Esophagus squamous epithelium (tissue), 5 donors: Measurements from ENCODE around the gene ACOT11. TPM values are rescaled to one million over a fixed set of nuclear protein-coding genes. Genes with fewer than 3 reads are reported as not detected.

Experiments used
- DNase-seq: peaks from one replicate; lab custom pipeline; 2025; lab: John Stamatoyannopoulos, UW
- H3K27ac ChIP-seq, 4 donors: fragments of 200-600 bp; sonication (generic); one replicate each; pipeline ENCODE4 v1.5.1; 2016 to 2019; ENCODE audit warnings: mild to moderate bottlenecking in 1 of 4
- H3K27me3 ChIP-seq, 4 donors: fragments of 200-600 bp; sonication (generic); 1 replicate in 3 of 4; 2 replicates in 1 of 4; pipeline versions ENCODE4 v1.5.1 to v1.6.0; 2017 to 2021; ENCODE audit warnings: antibody characterized with exemption in 1 of 4
- H3K36me3 ChIP-seq, 3 donors: fragments of 200-600 bp; sonication (generic); one replicate each; pipeline ENCODE4 v1.5.1; 2016 to 2019
- H3K4me1 ChIP-seq, 3 donors: fragments of 200-600 bp; sonication (generic); one replicate each; pipeline ENCODE4 v1.5.1; 2017 to 2019
- H3K4me3 ChIP-seq, 4 donors: fragments of 200-600 bp; sonication (generic); 1 replicate in 3 of 4; 2 replicates in 1 of 4; pipeline ENCODE4 v1.5.1; 2016 to 2019; ENCODE audit warnings: mild to moderate bottlenecking in 2 of 4, moderate library complexity in 1 of 4
- H3K9me3 ChIP-seq, 3 donors: fragments of 200-600 bp; sonication (generic); one replicate each; pipeline ENCODE4 v1.5.1; 2016 to 2019
- CTCF ChIP-seq, 6 experiments: fragments of 450-650 bp in 4 of 6; fragments of 200-600 bp in 2 of 6; sonication (generic) in 2 of 6; IDR thresholded peaks; one replicate each; pipeline ENCODE4 v1.5.1; 2016 to 2019; ENCODE audit warnings: antibody characterized with exemption in 6 of 6, mild to moderate bottlenecking in 4 of 6, moderate library complexity in 4 of 6
- POLR2A ChIP-seq, 4 donors: fragments of 450-650 bp; IDR thresholded peaks; one replicate each; pipeline ENCODE4 v1.6.1; 2017; ENCODE audit warnings: antibody characterized with exemption in 4 of 4, mild to moderate bottlenecking in 4 of 4, moderate library complexity in 3 of 4
- WGBS, 2 donors: methylation state at CpG; one replicate each; pipeline ENCODE4 v1.1.5; 2018; 5-methylcytosine and 5-hydroxymethylcytosine counted together
- intact Hi-C: fragments of 100-400 bp; cut with DNase I; formaldehyde crosslinking; loops from one replicate; pipeline ENCODE4 v1.15.0; 2022
- total RNA-seq, 4 donors: library from RNA; depleted of rRNA; stranded (reverse); fragments of >200 nt; gene quantifications; one replicate each; pipeline ENCODE4 v1.1.0, GENCODE V29; 2016
- donor health status: DM: yes; HTN: yes; CAD: no.

Gene ACOT11
- total RNA-seq, 4 donors from 2014 or later = 10.1 to 33.9 (median 20.3) TPM

- Histone ChIP-seq H3K9me3 (peaks cover 0 to 24% (median 8%) of the 10 kb centered on the region in 3 donors), H3K27me3 (no peaks in the 10 kb centered on the region), H3K4me3 (no peak overlapping the region), H3K4me1 (no peaks in the 10 kb centered on the region), H3K27ac (no peak overlapping the region), H3K36me3 (no peaks in the 10 kb centered on the region)
- TF ChIP-seq CTCF (IDR thresholded peaks at IDR 0.05) = no peak
- TF ChIP-seq POLR2A (IDR thresholded peaks at IDR 0.05) = no peak
- DNase-seq = no peak
- intact Hi-C loops = no loop called here
These were observed 95.7 kb downstream of the ACOT11 start for GRCh38 chr1:54643736-54644135.

- TF ChIP-seq CTCF (IDR thresholded peaks at IDR 0.05) (no peak), POLR2A (IDR thresholded peaks at IDR 0.05) (no peak)
- Histone ChIP-seq H3K4me1 (no peaks in the 10 kb centered on the region), H3K27ac (no peak overlapping the region), H3K4me3 (no peak overlapping the region), H3K27me3 (no peaks in the 10 kb centered on the region), H3K36me3 (no peaks in the 10 kb centered on the region), H3K9me3 (peaks cover 0 to 24% (median 8%) of the 10 kb centered on the region in 3 donors)
- 60 to 66% methylated on average over 7 of the region's 7 CpGs for WGBS, 2 donors
- intact Hi-C loops = no loop called here
- no peak for DNase-seq
These were observed 98.0 kb downstream of the ACOT11 start for GRCh38 chr1:54645806-54646676.

- WGBS, 2 donors = 79 to 91% methylated on average over 3 to 4 of the region's 5 CpGs
- intact Hi-C loops = no loop called here
These were observed 101.3 kb downstream of the ACOT11 start for GRCh38 chr1:54649130-54649898.

GRCh38 chr1:54649921-54650320 is 101.9 kb downstream of the ACOT11 start:
- WGBS, 2 donors = 83 to 100% methylated on average over 1 of the region's 1 CpG
- TF ChIP-seq CTCF (IDR thresholded peaks at IDR 0.05) = no peak
- TF ChIP-seq POLR2A (IDR thresholded peaks at IDR 0.05) = no peak
- Histone ChIP-seq H3K4me1 (no peaks in the 10 kb centered on the region), H3K4me3 (no peak overlapping the region), H3K27ac (no peak overlapping the region), H3K36me3 (no peaks in the 10 kb centered on the region), H3K9me3 (peaks cover 0 to 2% (median 0%) of the 10 kb centered on the region in 3 donors), H3K27me3 (no peaks in the 10 kb centered on the region)
- intact Hi-C loops = no loop called here
- no peak for DNase-seq

More at GRCh38 chr1:54649130-54649898, 101.3 kb downstream of the ACOT11 start:
- no peaks in the 10 kb centered on the region for H3K27me3 ChIP-seq
- peaks cover 0 to 8% (median 0%) of the 10 kb centered on the region in 3 donors for H3K9me3 ChIP-seq
- H3K27ac ChIP-seq = no peak overlapping the region
- no peak overlapping the region for H3K4me3 ChIP-seq
- no peaks in the 10 kb centered on the region for H3K4me1 ChIP-seq
- TF ChIP-seq POLR2A (IDR thresholded peaks at IDR 0.05) = no peak
- TF ChIP-seq CTCF (IDR thresholded peaks at IDR 0.05) = no peak
- no peak for DNase-seq
- no peaks in the 10 kb centered on the region for H3K36me3 ChIP-seq

GRCh38 chr1:54650417-54650816 is 102.4 kb downstream of the ACOT11 start:
- Histone ChIP-seq H3K9me3 (no peaks in the 10 kb centered on the region), H3K4me3 (no peak overlapping the region), H3K27me3 (no peaks in the 10 kb centered on the region), H3K4me1 (no peaks in the 10 kb centered on the region), H3K27ac (no peak overlapping the region), H3K36me3 (no peaks in the 10 kb centered on the region)
- 72 to 88% methylated on average over 3 of the region's 3 CpGs for WGBS, 2 donors
- no peak for TF ChIP-seq POLR2A (IDR thresholded peaks at IDR 0.05)
- no peak for TF ChIP-seq CTCF (IDR thresholded peaks at IDR 0.05)
- no peak for DNase-seq
- intact Hi-C loops = no loop called here
